Measurements from ENCODE around the gene PCNX3.

The PCNX3 gene

DNA sequence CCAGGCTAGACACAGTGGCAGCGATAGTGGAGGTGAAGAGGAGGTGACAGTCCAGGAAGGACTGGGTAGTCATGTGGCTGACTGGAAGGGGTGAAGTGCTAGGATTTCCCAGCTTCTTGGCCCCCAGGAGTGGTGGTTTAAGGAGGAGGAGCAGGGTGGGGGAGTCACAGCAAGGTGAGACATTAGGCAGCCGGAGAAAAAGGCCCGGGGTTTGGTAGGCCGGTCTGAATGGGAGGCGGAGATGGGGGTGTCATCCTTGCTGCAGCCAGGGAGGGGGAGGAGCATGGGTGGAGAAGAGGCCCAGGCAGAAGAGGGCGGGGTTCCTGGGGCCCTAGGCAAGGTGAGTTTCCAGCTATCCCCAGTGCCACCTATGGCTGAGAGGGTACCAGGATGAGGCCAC lies 28.4 kb downstream of the PCNX3 start:
- no peak overlapping the region for H3K27ac ChIP-seq
- TF ChIP-seq, protein P1, sequence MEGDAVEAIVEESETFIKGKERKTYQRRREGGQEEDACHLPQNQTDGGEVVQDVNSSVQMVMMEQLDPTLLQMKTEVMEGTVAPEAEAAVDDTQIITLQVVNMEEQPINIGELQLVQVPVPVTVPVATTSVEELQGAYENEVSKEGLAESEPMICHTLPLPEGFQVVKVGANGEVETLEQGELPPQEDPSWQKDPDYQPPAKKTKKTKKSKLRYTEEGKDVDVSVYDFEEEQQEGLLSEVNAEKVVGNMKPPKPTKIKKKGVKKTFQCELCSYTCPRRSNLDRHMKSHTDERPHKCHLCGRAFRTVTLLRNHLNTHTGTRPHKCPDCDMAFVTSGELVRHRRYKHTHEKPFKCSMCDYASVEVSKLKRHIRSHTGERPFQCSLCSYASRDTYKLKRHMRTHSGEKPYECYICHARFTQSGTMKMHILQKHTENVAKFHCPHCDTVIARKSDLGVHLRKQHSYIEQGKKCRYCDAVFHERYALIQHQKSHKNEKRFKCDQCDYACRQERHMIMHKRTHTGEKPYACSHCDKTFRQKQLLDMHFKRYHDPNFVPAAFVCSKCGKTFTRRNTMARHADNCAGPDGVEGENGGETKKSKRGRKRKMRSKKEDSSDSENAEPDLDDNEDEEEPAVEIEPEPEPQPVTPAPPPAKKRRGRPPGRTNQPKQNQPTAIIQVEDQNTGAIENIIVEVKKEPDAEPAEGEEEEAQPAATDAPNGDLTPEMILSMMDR (conservative IDR thresholded peaks at IDR 0.05) = no peak

DNA sequence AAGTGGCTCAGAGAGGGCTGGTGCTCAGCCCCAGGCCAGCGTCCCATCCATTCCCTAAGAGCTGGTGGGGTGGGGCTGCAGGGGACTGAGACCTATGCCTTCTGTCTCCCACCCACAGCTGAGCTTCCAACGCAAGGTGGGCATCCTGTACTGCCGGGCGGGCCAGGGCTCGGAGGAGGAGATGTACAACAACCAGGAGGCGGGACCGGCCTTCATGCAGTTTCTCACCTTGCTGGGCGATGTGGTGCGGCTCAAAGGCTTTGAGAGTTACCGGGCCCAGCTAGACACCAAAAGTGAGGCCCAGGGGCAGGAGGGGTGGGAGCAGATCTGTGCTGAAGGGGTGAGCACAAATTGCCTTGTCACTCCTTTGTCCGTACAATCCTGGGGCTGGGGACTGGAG lies 29.3 kb downstream of the PCNX3 start:
- TF ChIP-seq, protein P1 (conservative IDR thresholded peaks at IDR 0.05) = no peak
- H3K27ac ChIP-seq = no peak overlapping the region

DNA sequence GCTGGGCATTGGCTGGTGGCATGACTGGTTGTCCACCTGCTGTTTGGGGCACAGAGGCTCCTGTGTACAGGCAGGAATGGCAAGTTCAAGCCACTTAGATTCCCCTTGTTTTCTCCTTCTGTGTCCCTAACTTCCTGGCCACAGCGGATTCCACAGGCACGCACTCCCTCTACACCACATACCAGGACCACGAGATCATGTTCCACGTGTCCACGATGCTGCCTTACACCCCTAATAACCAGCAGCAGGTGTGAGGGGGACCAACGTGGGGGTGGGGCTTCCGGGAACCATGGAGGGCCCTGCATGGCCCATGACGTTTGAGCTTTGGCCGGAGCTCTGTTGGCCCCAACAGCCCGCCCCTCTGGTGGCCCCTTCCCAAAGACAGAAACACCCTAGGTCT lies 30.1 kb downstream of the PCNX3 start:
- H3K27ac ChIP-seq = no peak overlapping the region
- TF ChIP-seq, protein P1 (conservative IDR thresholded peaks at IDR 0.05) = no peak

DNA sequence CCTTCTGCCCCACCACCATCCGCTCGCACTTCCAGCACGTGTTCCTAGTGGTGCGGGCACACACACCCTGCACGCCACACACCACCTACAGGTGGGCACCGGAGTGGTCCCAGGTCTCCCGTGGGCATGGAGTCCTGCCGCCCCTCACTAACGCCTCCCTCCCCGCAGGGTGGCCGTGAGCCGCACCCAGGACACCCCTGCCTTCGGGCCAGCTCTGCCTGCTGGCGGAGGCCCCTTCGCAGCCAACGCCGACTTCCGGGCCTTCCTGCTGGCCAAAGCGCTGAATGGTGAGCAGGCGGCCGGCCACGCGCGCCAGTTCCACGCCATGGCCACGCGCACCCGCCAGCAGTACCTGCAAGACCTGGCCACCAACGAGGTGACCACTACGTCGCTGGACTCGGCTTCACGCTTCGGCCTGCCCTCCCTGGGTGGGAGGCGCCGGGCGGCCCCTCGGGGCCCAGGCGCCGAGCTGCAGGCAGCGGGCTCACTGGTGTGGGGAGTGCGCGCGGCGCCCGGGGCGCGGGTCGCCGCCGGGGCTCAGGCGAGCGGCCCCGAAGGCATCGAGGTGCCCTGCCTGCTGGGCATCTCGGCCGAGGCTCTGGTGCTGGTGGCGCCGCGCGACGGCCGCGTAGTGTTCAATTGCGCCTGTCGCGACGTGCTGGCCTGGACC lies 30.8 kb downstream of the PCNX3 start:
- H3K27ac ChIP-seq = peak overlapping the region; percentile 65; the same call in 1 of the 2 replicates
- TF ChIP-seq, protein P1 (conservative IDR thresholded peaks at IDR 0.05) = no peak

DNA sequence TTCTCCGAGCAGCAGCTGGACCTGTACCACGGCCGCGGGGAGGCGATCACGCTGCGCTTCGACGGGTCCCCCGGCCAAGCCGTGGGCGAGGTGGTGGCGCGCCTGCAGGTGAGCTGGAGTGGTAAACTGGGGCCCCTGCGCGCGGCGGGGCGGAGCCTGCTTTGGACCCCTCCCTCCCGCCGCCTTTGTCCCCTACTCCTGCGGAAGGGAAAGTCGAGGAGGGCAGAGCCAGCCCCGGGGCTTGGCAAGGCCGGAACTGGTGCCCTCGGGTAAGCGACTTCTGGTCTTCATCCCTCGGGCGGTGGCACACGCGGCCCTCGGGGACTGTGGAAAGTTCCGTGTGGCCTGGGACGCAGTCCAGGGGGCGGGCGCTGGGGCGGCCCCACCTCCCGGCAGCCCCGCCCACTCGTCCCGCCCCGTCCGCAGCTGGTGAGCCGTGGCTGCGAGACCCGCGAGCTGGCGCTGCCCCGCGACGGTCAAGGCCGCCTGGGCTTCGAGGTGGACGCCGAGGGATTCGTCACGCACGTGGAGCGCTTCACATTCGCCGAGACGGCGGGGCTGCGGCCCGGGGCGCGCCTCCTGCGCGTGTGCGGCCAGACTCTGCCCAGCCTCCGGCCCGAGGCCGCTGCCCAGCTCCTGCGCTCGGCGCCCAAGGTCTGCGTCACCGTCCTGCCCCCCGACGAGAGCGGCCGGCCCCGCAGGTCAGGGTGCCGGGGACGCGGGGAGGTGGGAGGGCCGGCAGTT lies 31.6 kb downstream of the PCNX3 start:
- TF ChIP-seq, protein P1 (conservative IDR thresholded peaks at IDR 0.05) = no peak; the same call in 1 of the 2 replicates
- H3K27ac ChIP-seq = peak overlapping the region; percentile 65

DNA sequence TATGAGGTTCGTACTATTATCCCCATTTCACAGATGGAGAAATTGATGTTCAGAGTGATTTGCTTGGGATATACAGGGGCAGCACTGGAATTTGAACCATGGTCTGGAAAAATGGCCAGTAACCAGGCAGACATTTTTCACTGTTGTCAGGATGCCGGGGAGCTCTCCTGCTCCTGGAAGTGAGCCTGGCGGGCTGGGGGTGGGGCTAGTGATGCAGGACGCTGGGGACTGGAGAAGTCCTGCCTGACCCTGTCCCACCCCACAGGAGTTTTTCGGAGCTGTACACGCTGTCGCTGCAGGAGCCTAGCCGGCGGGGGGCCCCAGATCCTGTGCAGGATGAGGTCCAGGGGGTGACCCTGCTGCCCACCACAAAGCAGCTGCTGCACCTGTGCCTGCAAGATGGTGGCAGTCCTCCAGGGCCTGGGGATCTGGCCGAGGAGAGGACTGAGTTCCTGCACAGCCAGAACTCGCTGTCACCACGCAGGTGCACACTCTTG lies 33.5 kb downstream of the PCNX3 start:
- H3K27ac ChIP-seq = peak overlapping the region; percentile 99; the same call in 1 of the 2 replicates
- TF ChIP-seq, protein P1 (conservative IDR thresholded peaks at IDR 0.05) = no peak

All from VCaP (cell line).